HepG2 (cell line): Measurements from ENCODE around the gene LILRB4.

Source experiments
- CEBPB ChIP-seq: IDR thresholded peaks from 2 replicates; pipeline ENCODE4 v1.6.1; 2011; ENCODE audit warnings: low read depth, low read length, improper control_type of control experiment, borderline replicate concordance
- HIVEP1 ChIP-seq: sonication (generic); formaldehyde crosslinking; IDR thresholded peaks from 2 replicates; pipeline ENCODE4 v1.4.0; 2020; ENCODE audit warnings: mild to moderate bottlenecking, missing genetic modification reagents
- POLR2AphosphoS5 ChIP-seq: IDR thresholded peaks from 2 replicates; pipeline ENCODE4 v1.6.1; 2012; ENCODE audit warnings: low read depth, low read length
- THYN1 ChIP-seq: sonication (generic); formaldehyde crosslinking; IDR thresholded peaks from 2 replicates; pipeline ENCODE4 v1.8.1; 2023; ENCODE audit warnings: low read depth, mild to moderate bottlenecking, moderate library complexity, missing genetic modification reagents, borderline replicate concordance
- ZNF124 ChIP-seq: sonication (generic); formaldehyde crosslinking; IDR thresholded peaks from 2 replicates; pipeline ENCODE4 v1.4.0; 2020; ENCODE audit warnings: missing genetic modification reagents
- ZNF530 ChIP-seq: sonication (generic); formaldehyde crosslinking; IDR thresholded peaks from 2 replicates; pipeline ENCODE4 v1.5.0; 2020; ENCODE audit warnings: low read depth, mild to moderate bottlenecking, missing genetic modification reagents
- ZNF556 ChIP-seq: sonication (generic); formaldehyde crosslinking; IDR thresholded peaks from 2 replicates; pipeline ENCODE4 v1.4.0; 2020; ENCODE audit warnings: mild to moderate bottlenecking, missing genetic modification reagents, borderline replicate concordance
- TF ChIP-seq, protein P1 (sequence below): sonication (generic); formaldehyde crosslinking; IDR thresholded peaks from 2 replicates; pipeline ENCODE4 v1.5.0; 2020; ENCODE audit warnings: mild to moderate bottlenecking, missing genetic modification reagents, moderate library complexity
- TF ChIP-seq, protein P2 (sequence below): sonication (generic); formaldehyde crosslinking; IDR thresholded peaks from 2 replicates; pipeline ENCODE4 v1.5.0; 2020; ENCODE audit warnings: mild to moderate bottlenecking, missing genetic modification reagents

DNA sequence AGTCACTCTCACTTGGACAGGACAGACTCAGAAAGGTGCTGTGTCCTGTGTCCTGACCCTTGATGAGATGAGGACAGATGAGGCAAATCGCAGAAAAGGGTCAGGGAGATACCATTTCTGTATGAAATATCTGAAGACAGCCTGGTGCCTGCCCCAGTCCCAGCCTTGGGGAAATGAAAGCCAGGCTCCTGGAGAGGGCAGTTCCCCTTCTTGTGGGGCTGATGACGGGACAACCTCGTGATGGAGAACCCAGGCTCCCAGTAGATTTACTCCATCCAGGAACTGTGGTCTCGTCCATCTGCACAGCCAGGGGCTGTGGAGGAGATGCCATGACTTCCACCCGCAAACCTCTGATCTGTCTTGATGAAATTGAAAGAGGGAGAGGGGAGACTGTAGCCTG lies 18.7 kb upstream of the LILRB4 start:
- no peak for TF ChIP-seq POLR2AphosphoS5
- no peak for TF ChIP-seq ZNF124
- no peak for TF ChIP-seq ZNF556 (CRISPR knock-in tag)
- TF ChIP-seq ZNF530: no peak
- TF ChIP-seq THYN1 (CRISPR knock-in tag): no peak
- TF ChIP-seq, protein P1, sequence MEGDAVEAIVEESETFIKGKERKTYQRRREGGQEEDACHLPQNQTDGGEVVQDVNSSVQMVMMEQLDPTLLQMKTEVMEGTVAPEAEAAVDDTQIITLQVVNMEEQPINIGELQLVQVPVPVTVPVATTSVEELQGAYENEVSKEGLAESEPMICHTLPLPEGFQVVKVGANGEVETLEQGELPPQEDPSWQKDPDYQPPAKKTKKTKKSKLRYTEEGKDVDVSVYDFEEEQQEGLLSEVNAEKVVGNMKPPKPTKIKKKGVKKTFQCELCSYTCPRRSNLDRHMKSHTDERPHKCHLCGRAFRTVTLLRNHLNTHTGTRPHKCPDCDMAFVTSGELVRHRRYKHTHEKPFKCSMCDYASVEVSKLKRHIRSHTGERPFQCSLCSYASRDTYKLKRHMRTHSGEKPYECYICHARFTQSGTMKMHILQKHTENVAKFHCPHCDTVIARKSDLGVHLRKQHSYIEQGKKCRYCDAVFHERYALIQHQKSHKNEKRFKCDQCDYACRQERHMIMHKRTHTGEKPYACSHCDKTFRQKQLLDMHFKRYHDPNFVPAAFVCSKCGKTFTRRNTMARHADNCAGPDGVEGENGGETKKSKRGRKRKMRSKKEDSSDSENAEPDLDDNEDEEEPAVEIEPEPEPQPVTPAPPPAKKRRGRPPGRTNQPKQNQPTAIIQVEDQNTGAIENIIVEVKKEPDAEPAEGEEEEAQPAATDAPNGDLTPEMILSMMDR: no peak
- no peak for TF ChIP-seq CEBPB
- TF ChIP-seq, protein P2, sequence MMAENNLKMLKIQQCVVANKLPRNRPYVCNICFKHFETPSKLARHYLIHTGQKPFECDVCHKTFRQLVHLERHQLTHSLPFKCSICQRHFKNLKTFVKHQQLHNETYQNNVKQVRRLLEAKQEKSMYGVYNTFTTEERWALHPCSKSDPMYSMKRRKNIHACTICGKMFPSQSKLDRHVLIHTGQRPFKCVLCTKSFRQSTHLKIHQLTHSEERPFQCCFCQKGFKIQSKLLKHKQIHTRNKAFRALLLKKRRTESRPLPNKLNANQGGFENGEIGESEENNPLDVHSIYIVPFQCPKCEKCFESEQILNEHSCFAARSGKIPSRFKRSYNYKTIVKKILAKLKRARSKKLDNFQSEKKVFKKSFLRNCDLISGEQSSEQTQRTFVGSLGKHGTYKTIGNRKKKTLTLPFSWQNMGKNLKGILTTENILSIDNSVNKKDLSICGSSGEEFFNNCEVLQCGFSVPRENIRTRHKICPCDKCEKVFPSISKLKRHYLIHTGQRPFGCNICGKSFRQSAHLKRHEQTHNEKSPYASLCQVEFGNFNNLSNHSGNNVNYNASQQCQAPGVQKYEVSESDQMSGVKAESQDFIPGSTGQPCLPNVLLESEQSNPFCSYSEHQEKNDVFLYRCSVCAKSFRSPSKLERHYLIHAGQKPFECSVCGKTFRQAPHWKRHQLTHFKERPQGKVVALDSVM (CRISPR knock-in tag): no peak
- TF ChIP-seq HIVEP1 (CRISPR knock-in tag): no peak
